NOMO-1 (cell line): ENCODE measurements around the gene PGC.
"Not testable (repeated sequence)": the region's sequence is repeated elsewhere in the genome, so short reads cannot be mapped to it uniquely, and the experiment has no call there.

Experiments
- DNase-seq, 2 experiments: peaks; one replicate each; lab custom pipeline; 2025; ENCODE audit not compliant: unreplicated experiment in 2 of 2; lab: John Stamatoyannopoulos, UW

Gene PGC

GRCh38 chr6:41777551-41778285 is 30.5 kb upstream of the PGC start:
- DNase-seq = peak; percentile 27 to 70

- DNase-seq = no peak
Measured at GRCh38 chr6:41775293-41775882, 28.2 kb upstream of the PGC start.

GRCh38 chr6:41774841-41775240 is 27.6 kb upstream of the PGC start:
- DNase-seq = no peak

GRCh38 chr6:41771058-41771983 is 24.1 kb upstream of the PGC start:
- DNase-seq = no peak

GRCh38 chr6:41770381-41771057 is 23.3 kb upstream of the PGC start:
- no peak for DNase-seq

GRCh38 chr6:41769376-41769775 is 22.2 kb upstream of the PGC start:
- no peak for DNase-seq

- DNase-seq = no peak
Measured at GRCh38 chr6:41768545-41769308, 21.5 kb upstream of the PGC start.

- peak; percentile 28 to 37 for DNase-seq
Measured at GRCh38 chr6:41767112-41767833, 20.1 kb upstream of the PGC start.

- DNase-seq = not testable (repeated sequence)
Measured at GRCh38 chr6:41766043-41766664, 19.0 kb upstream of the PGC start.

- DNase-seq = no peak
Measured at GRCh38 chr6:41763470-41763869, 16.3 kb upstream of the PGC start.

- DNase-seq = no peak
Measured at GRCh38 chr6:41759905-41760579, 12.8 kb upstream of the PGC start.

- DNase-seq = no peak
Measured at GRCh38 chr6:41759106-41759904, 12.1 kb upstream of the PGC start.

GRCh38 chr6:41758641-41759035 is 11.4 kb upstream of the PGC start:
- DNase-seq = no peak

GRCh38 chr6:41757931-41758640 is 10.9 kb upstream of the PGC start:
- DNase-seq = no peak

- no peak for DNase-seq
Measured at GRCh38 chr6:41757271-41757670, 10.1 kb upstream of the PGC start.

GRCh38 chr6:41756354-41756753 is 9.2 kb upstream of the PGC start:
- no peak for DNase-seq

GRCh38 chr6:41755895-41756294 is 8.7 kb upstream of the PGC start:
- no peak for DNase-seq
